PFSK-1 (cell line): ENCODE data around the gene PIK3R5.

Experiments used
- FOXP2 ChIP-seq: optimal IDR thresholded peaks from 2 replicates; pipeline ENCODE3; 2011; ENCODE audit warnings: borderline replicate concordance, control low read depth, inconsistent platforms; ENCODE audit not compliant: insufficient read depth; ENCODE audit errors: extremely low read length, extremely low read depth
- POLR2AphosphoS5 ChIP-seq: IDR thresholded peaks from 2 replicates; pipeline ENCODE4 v1.6.1; 2012; ENCODE audit warnings: low read depth, mild to moderate bottlenecking, control low read depth, low read length, moderate library complexity
- SIN3A ChIP-seq: IDR thresholded peaks from 2 replicates; pipeline ENCODE4 v1.6.1; 2012; ENCODE audit warnings: mild to moderate bottlenecking, low read length, moderate library complexity, borderline replicate concordance; ENCODE audit not compliant: insufficient read depth
- TAF1 ChIP-seq: IDR thresholded peaks from 2 replicates; pipeline ENCODE4 v1.6.1; 2012; ENCODE audit warnings: low read length, control low read depth, borderline replicate concordance; ENCODE audit not compliant: insufficient read depth
- TF ChIP-seq, protein P1 (sequence below), 2 experiments: IDR thresholded peaks; 2 replicates each; pipeline versions ENCODE4 v1.6.1 to v1.8.0; 2011 to 2012; ENCODE audit warnings: low read depth in 2 of 2, low read length in 2 of 2, control low read depth in 1 of 2, inconsistent platforms in 1 of 2, mild to moderate bottlenecking in 1 of 2, moderate library complexity in 1 of 2; ENCODE audit not compliant: insufficient read depth in 1 of 2

PIK3R5 gene

DNA sequence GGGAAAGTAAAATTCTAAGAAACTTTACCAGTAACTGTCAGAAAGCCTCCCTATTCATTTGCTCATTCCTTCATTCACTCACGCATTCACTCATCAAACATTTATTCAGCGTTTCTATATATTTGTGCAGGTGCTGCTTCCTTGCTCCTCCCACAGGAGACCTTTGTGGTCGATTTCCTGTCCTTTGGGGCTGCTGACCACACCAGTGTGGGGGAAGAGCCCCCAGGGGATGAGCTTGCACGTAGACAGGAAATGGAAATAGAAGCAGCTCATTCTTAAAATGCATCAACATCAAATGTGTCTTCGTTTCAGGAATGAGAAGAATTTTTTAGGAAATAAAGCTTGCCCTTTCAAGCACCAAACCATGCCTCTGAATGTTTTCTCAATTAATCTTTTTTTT, 107.6 kb downstream of the PIK3R5 start:
- TF ChIP-seq, protein P1, sequence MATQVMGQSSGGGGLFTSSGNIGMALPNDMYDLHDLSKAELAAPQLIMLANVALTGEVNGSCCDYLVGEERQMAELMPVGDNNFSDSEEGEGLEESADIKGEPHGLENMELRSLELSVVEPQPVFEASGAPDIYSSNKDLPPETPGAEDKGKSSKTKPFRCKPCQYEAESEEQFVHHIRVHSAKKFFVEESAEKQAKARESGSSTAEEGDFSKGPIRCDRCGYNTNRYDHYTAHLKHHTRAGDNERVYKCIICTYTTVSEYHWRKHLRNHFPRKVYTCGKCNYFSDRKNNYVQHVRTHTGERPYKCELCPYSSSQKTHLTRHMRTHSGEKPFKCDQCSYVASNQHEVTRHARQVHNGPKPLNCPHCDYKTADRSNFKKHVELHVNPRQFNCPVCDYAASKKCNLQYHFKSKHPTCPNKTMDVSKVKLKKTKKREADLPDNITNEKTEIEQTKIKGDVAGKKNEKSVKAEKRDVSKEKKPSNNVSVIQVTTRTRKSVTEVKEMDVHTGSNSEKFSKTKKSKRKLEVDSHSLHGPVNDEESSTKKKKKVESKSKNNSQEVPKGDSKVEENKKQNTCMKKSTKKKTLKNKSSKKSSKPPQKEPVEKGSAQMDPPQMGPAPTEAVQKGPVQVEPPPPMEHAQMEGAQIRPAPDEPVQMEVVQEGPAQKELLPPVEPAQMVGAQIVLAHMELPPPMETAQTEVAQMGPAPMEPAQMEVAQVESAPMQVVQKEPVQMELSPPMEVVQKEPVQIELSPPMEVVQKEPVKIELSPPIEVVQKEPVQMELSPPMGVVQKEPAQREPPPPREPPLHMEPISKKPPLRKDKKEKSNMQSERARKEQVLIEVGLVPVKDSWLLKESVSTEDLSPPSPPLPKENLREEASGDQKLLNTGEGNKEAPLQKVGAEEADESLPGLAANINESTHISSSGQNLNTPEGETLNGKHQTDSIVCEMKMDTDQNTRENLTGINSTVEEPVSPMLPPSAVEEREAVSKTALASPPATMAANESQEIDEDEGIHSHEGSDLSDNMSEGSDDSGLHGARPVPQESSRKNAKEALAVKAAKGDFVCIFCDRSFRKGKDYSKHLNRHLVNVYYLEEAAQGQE (IDR thresholded peaks at IDR 0.05; ENCODE audit: insufficient read depth in 1 of 2, low read depth in 2 of 2, low read length in 2 of 2) = 0 out of 4 replicates have a peak, but pooled peaks of 1 of the 2 experiments have one; percentile 42
- TF ChIP-seq FOXP2 = no peak
- peak; percentile 47; the same call in 1 of the 2 replicates for TF ChIP-seq POLR2AphosphoS5
- no peak for TF ChIP-seq SIN3A
- TF ChIP-seq TAF1 = no peak; the same call in 1 of the 2 replicates

GRCh38 chr17:8856869-8857575, 108.5 kb downstream of the PIK3R5 start:
- TF ChIP-seq, protein P1 (IDR thresholded peaks at IDR 0.05; ENCODE audit: insufficient read depth in 1 of 2, low read depth in 2 of 2, low read length in 2 of 2) = no peak
- TF ChIP-seq POLR2AphosphoS5 (no peak), TAF1 (no peak), SIN3A (no peak), FOXP2 (no peak)

- TF ChIP-seq FOXP2 (no peak), TAF1 (no peak), POLR2AphosphoS5 (no peak), SIN3A (no peak)
- TF ChIP-seq, protein P1 (IDR thresholded peaks at IDR 0.05; ENCODE audit: insufficient read depth in 1 of 2, low read depth in 2 of 2, low read length in 2 of 2) = no peak
Measured at GRCh38 chr17:8855477-8856204, 109.9 kb downstream of the PIK3R5 start.

GRCh38 chr17:8851600-8851999, 113.9 kb downstream of the PIK3R5 start:
- no peak for TF ChIP-seq TAF1
- TF ChIP-seq POLR2AphosphoS5 = no peak
- no peak for TF ChIP-seq FOXP2
- TF ChIP-seq, protein P1 (IDR thresholded peaks at IDR 0.05; ENCODE audit: insufficient read depth in 1 of 2, low read depth in 2 of 2, low read length in 2 of 2) = no peak
- no peak for TF ChIP-seq SIN3A
